Keratinocyte (primary cell): Measurements from ENCODE around the gene AHSP. TPM values are rescaled to one million over a fixed set of nuclear protein-coding genes. Genes with fewer than 3 reads are reported as not detected.

Experiments
- DNase-seq: peaks from one replicate; pipeline ENCODE4 v3.0.0-alpha.2; 2011; ENCODE audit warnings: low read depth, missing footprints, low spot score
- FAIRE-seq: peaks from 2 replicates; lab custom pipeline; 2011; peaks lifted over from hg19 to GRCh38; lab: Jason Lieb, UNC
- H2AFZ ChIP-seq: 2 replicates; pipeline ENCODE4 v1.6.0; 2012; ENCODE audit warnings: low read length, control low read depth, inconsistent platforms; ENCODE audit not compliant: control insufficient read depth
- H3K27ac ChIP-seq: 2 replicates; pipeline ENCODE4 v1.5.1; 2011; ENCODE audit warnings: low read length; ENCODE audit not compliant: control insufficient read depth, insufficient read depth
- H3K27me3 ChIP-seq: 3 replicates; pipeline ENCODE4 v1.6.0; 2011; ENCODE audit warnings: low read length; ENCODE audit not compliant: control insufficient read depth, insufficient read depth; ENCODE audit errors: extremely low read depth
- H3K36me3 ChIP-seq, 2 experiments: 2 replicates in 1 of 2; 3 replicates in 1 of 2; pipeline ENCODE4 v1.5.1; 2011; ENCODE audit warnings: low read length in 2 of 2, mild to moderate bottlenecking in 1 of 2; ENCODE audit not compliant: control insufficient read depth in 2 of 2, insufficient read depth in 2 of 2; ENCODE audit errors: extremely low read depth in 1 of 2
- H3K4me1 ChIP-seq: 3 replicates; pipeline ENCODE4 v1.5.1; 2011; ENCODE audit warnings: low read length; ENCODE audit not compliant: control insufficient read depth, insufficient read depth; ENCODE audit errors: extremely low read depth
- H3K4me2 ChIP-seq: 3 replicates; pipeline ENCODE4 v1.6.0; 2011; ENCODE audit warnings: low read depth, low read length; ENCODE audit not compliant: control insufficient read depth, insufficient read depth; ENCODE audit errors: extremely low read depth
- H3K4me3 ChIP-seq, 3 experiments: fragments of 200-600 bp in 1 of 3; sonication (generic) in 1 of 3; 2 replicates in 2 of 3; 3 replicates in 1 of 3; pipeline ENCODE4 v1.5.1; 2011 to 2016; ENCODE audit warnings: low read length in 3 of 3, mild to moderate bottlenecking in 3 of 3, control low read depth in 2 of 3, inconsistent platforms in 1 of 3, low read depth in 1 of 3, mixed read lengths in 1 of 3, mixed run types in 1 of 3, moderate library complexity in 1 of 3; ENCODE audit not compliant: control insufficient read depth in 2 of 3, insufficient read depth in 2 of 3; ENCODE audit errors: extremely low read depth in 1 of 3
- H3K79me2 ChIP-seq: 2 replicates; pipeline ENCODE4 v1.6.0; 2012; ENCODE audit warnings: low read length; ENCODE audit not compliant: control insufficient read depth, insufficient read depth
- H3K9ac ChIP-seq: 3 replicates; pipeline ENCODE4 v1.6.0; 2011; ENCODE audit warnings: low read length; ENCODE audit not compliant: control insufficient read depth, insufficient read depth; ENCODE audit errors: extremely low read depth
- H3K9me1 ChIP-seq: 3 replicates; pipeline ENCODE4 v1.6.0; 2011; ENCODE audit warnings: low read length; ENCODE audit not compliant: control insufficient read depth, insufficient read depth; ENCODE audit errors: extremely low read depth
- H3K9me3 ChIP-seq: 2 replicates; pipeline ENCODE4 v1.5.1; 2012; ENCODE audit warnings: low read depth, low read length; ENCODE audit not compliant: control insufficient read depth
- H4K20me1 ChIP-seq: 3 replicates; pipeline ENCODE4 v1.6.0; 2011; ENCODE audit warnings: low read length; ENCODE audit not compliant: control insufficient read depth, insufficient read depth; ENCODE audit errors: extremely low read depth
- EZH2 ChIP-seq: IDR thresholded peaks from one replicate; pipeline ENCODE4 v1.6.1; 2012; ENCODE audit warnings: inconsistent platforms, mild to moderate bottlenecking, low read length, moderate library complexity
- dilution Hi-C: fragments of 300-500 bp; cut with MboI; formaldehyde crosslinking; loops from one replicate; pipeline ENCODE4 v1.7.0; 2020; ENCODE audit warnings: low sequenced_read_pairs; ENCODE audit not compliant: extremely low pct_ligation_motif_present
- polyA plus RNA-seq, 5 experiments: library from polyadenylated mRNA; depleted of rRNA in 3 of 5; stranded (reverse) in 3 of 5; stranded (forward) in 1 of 5; unstranded in 1 of 5; fragments of >200 nt; gene quantifications; 1 replicate in 1 of 5; 2 replicates in 3 of 5; 3 replicates in 1 of 5; pipeline versions ENCODE4 v1.2.1 to v1.2.3, GENCODE V29; 2011 to 2012; ENCODE audit warnings: missing spikeins in 2 of 5, low read depth in 1 of 5, low replicate concordance in 1 of 5
- TF ChIP-seq, protein P1 (sequence below), 3 experiments: IDR thresholded peaks in 1 of 3; conservative IDR thresholded peaks in 1 of 3; optimal IDR thresholded peaks in 1 of 3; 2 replicates in 2 of 3; 3 replicates in 1 of 3; pipeline versions ENCODE3 to v1.5.1; 2011; ENCODE audit warnings: low read length in 3 of 3, mild to moderate bottlenecking in 3 of 3, moderate library complexity in 2 of 3, control low read depth in 1 of 3, inconsistent platforms in 1 of 3; ENCODE audit not compliant: insufficient read depth in 2 of 3; ENCODE audit errors: extremely low read depth in 1 of 3

The AHSP gene
- polyA plus RNA-seq, 1 donor (not counting 4 experiments of a cell fraction or from before 2014, with no cell fraction given): not detected

- Histone ChIP-seq H3K27ac (no peak overlapping the region), H3K9me1 (no peaks in the 10 kb centered on the region), H3K4me3 (no peak overlapping the region), H3K27me3 (no peaks in the 10 kb centered on the region), H3K4me2 (no peak overlapping the region), H3K36me3 (no peaks in the 10 kb centered on the region), H3K4me1 (no peaks in the 10 kb centered on the region), H3K9me3 (no peaks in the 10 kb centered on the region), H4K20me1 (no peaks in the 10 kb centered on the region), H3K79me2 (no peaks in the 10 kb centered on the region), H2AFZ (no peak overlapping the region), H3K9ac (no peak overlapping the region)
- DNase-seq (no peak), FAIRE-seq (no peak)
- TF ChIP-seq, protein P1, sequence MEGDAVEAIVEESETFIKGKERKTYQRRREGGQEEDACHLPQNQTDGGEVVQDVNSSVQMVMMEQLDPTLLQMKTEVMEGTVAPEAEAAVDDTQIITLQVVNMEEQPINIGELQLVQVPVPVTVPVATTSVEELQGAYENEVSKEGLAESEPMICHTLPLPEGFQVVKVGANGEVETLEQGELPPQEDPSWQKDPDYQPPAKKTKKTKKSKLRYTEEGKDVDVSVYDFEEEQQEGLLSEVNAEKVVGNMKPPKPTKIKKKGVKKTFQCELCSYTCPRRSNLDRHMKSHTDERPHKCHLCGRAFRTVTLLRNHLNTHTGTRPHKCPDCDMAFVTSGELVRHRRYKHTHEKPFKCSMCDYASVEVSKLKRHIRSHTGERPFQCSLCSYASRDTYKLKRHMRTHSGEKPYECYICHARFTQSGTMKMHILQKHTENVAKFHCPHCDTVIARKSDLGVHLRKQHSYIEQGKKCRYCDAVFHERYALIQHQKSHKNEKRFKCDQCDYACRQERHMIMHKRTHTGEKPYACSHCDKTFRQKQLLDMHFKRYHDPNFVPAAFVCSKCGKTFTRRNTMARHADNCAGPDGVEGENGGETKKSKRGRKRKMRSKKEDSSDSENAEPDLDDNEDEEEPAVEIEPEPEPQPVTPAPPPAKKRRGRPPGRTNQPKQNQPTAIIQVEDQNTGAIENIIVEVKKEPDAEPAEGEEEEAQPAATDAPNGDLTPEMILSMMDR (optimal IDR thresholded peaks at IDR 0.05 in 1 of 3, IDR thresholded peaks at IDR 0.05 in 1 of 3, conservative IDR thresholded peaks at IDR 0.05 in 1 of 3; ENCODE audit: extremely low read depth in 1 of 3, insufficient read depth in 2 of 3, low read length in 3 of 3): no peak
- TF ChIP-seq EZH2: no peak
- dilution Hi-C loops: no loop called here
Observed at GRCh38 chr16:31513884-31514283, 13.8 kb upstream of the AHSP start.

DNA sequence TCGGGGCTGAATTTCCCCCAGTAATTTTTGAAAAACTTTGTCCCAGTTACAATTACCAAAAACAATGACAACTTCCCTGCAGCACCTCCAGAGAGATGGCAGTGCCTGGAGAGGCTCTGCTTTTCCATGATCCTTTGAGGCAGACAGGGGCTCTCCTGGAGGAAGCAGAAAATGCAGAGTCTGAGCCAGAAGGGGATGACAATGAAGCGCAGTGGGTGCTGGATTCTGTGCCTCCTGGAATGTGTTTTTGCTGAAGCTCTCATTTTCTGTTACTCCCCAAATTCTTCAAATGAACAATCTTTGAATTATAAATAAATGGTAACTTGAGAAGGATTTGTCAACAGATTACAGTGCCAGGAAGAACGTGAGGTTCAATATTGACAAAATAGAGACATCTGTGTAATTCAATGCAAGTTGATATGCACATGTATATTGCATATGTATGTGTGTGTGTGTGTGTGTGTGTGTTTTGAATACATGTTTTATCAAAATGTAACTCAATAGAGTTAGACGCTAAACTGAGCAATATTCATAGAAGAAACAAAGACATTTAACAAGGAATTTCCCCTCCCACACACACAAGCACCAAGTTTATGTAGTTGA is 9.8 kb upstream of the AHSP start:
- no peaks in the 10 kb centered on the region for H3K36me3 ChIP-seq
- no peak for FAIRE-seq
- no peak overlapping the region for H2AFZ ChIP-seq
- H3K79me2 ChIP-seq: no peaks in the 10 kb centered on the region
- no peak for DNase-seq
- H3K27ac ChIP-seq: no peak overlapping the region
- dilution Hi-C loops: no loop called here
- H3K9me1 ChIP-seq: no peaks in the 10 kb centered on the region
- H3K27me3 ChIP-seq: no peaks in the 10 kb centered on the region
- no peaks in the 10 kb centered on the region for H3K9me3 ChIP-seq
- no peak overlapping the region for H3K9ac ChIP-seq
- H3K4me3 ChIP-seq: no peak overlapping the region
- no peaks in the 10 kb centered on the region for H3K4me1 ChIP-seq
- H4K20me1 ChIP-seq: no peaks in the 10 kb centered on the region
- TF ChIP-seq, protein P1 (optimal IDR thresholded peaks at IDR 0.05 in 1 of 3, IDR thresholded peaks at IDR 0.05 in 1 of 3, conservative IDR thresholded peaks at IDR 0.05 in 1 of 3; ENCODE audit: extremely low read depth in 1 of 3, insufficient read depth in 2 of 3, low read length in 3 of 3): no peak
- H3K4me2 ChIP-seq: no peak overlapping the region
